KG1 (cell line): ENCODE data around the gene KIAA0825.
"Not testable (repeated sequence)": the region's sequence is repeated elsewhere in the genome, so short reads cannot be mapped to it uniquely, and the experiment has no call there.

ENCODE experiments used
- DNase-seq: peaks from one replicate; lab custom pipeline; 2025; lab: John Stamatoyannopoulos, UW

The KIAA0825 gene

GRCh38 chr5:94573349-94573748 is 45.1 kb downstream of the KIAA0825 start:
- DNase-seq, result not testable (repeated sequence)

GRCh38 chr5:94571415-94571814 is 47.0 kb downstream of the KIAA0825 start:
- no peak for DNase-seq

- DNase-seq, result no peak
These were observed 53.6 kb downstream of the KIAA0825 start for GRCh38 chr5:94564812-94565211.

- no peak for DNase-seq
These were observed 56.0 kb downstream of the KIAA0825 start for GRCh38 chr5:94562327-94562971.

- no peak for DNase-seq
These were observed 60.4 kb downstream of the KIAA0825 start for GRCh38 chr5:94558028-94558427.

GRCh38 chr5:94551858-94552257 is 66.5 kb downstream of the KIAA0825 start:
- DNase-seq, result no peak

- no peak for DNase-seq
These were observed 72.4 kb downstream of the KIAA0825 start for GRCh38 chr5:94545870-94546625.

GRCh38 chr5:94544875-94545547 is 73.4 kb downstream of the KIAA0825 start:
- no peak for DNase-seq

GRCh38 chr5:94544031-94544650 is 74.3 kb downstream of the KIAA0825 start:
- peak; percentile 8 for DNase-seq

- no peak for DNase-seq
These were observed 77.4 kb downstream of the KIAA0825 start for GRCh38 chr5:94540856-94541494.

- no peak for DNase-seq
These were observed 80.1 kb downstream of the KIAA0825 start for GRCh38 chr5:94538260-94538659.

- DNase-seq, result no peak
These were observed 91.7 kb downstream of the KIAA0825 start for GRCh38 chr5:94526706-94527105.

- DNase-seq, result no peak
These were observed 93.3 kb downstream of the KIAA0825 start for GRCh38 chr5:94524841-94525697.

GRCh38 chr5:94523018-94523417 is 95.4 kb downstream of the KIAA0825 start:
- DNase-seq, result no peak

- no peak for DNase-seq
These were observed 96.3 kb downstream of the KIAA0825 start for GRCh38 chr5:94522117-94522516.

GRCh38 chr5:94517490-94518488 is 100.6 kb downstream of the KIAA0825 start:
- no peak for DNase-seq

GRCh38 chr5:94516148-94516547 is 102.3 kb downstream of the KIAA0825 start:
- no peak for DNase-seq

GRCh38 chr5:94508461-94509148 is 109.8 kb downstream of the KIAA0825 start:
- no peak for DNase-seq
